Urothelium cell line (cell line): ENCODE measurements around the gene DDX31.

Experiments
- DNase-seq: peaks from one replicate; pipeline ENCODE4 v3.0.0; 2011; ENCODE audit warnings: low spot score, mixed read lengths
- FAIRE-seq: peaks from 2 replicates; lab custom pipeline; 2011; peaks lifted over from hg19 to GRCh38; lab: Jason Lieb, UNC

The DDX31 gene

GRCh38 chr9:132674485-132674884 is 4.7 kb upstream of the DDX31 start:
- no peak for FAIRE-seq

GRCh38 chr9:132673355-132673754 is 3.6 kb upstream of the DDX31 start:
- DNase-seq, result no peak
- no peak for FAIRE-seq

More at GRCh38 chr9:132674485-132674884, 4.7 kb upstream of the DDX31 start:
- no peak for DNase-seq

GRCh38 chr9:132672413-132672690 is 2.6 kb upstream of the DDX31 start:
- DNase-seq (no peak), FAIRE-seq (no peak)

GRCh38 chr9:132671620-132672412 is 2.0 kb upstream of the DDX31 start:
- no peak for FAIRE-seq
- DNase-seq, result no peak

- peak; percentile 88 for DNase-seq
- FAIRE-seq, result no peak
These were observed 941 bp upstream of the DDX31 start, which contains the start of gene GTF3C4 for GRCh38 chr9:132670457-132671391. Gene GTF3C4, plus strand, starts transcription at chr9:132670464. Its CDS starts 135 bp downstream, at chr9:132670599.

GRCh38 chr9:132669319-132669697 is 475 bp downstream of the DDX31 start:
- DNase-seq, result no peak

GRCh38 chr9:132663851-132664250 is 5.9 kb downstream of the DDX31 start:
- FAIRE-seq (no peak), DNase-seq (no peak)

More at GRCh38 chr9:132669319-132669697, 475 bp downstream of the DDX31 start:
- FAIRE-seq, result no peak

GRCh38 chr9:132663117-132663516 is 6.7 kb downstream of the DDX31 start:
- FAIRE-seq, result no peak

GRCh38 chr9:132662152-132662945 is 7.4 kb downstream of the DDX31 start:
- FAIRE-seq (no peak), DNase-seq (no peak)

More at GRCh38 chr9:132663117-132663516, 6.7 kb downstream of the DDX31 start:
- DNase-seq, result no peak

GRCh38 chr9:132656299-132656698 is 13.5 kb downstream of the DDX31 start:
- DNase-seq, result no peak
- no peak for FAIRE-seq

- FAIRE-seq (no peak), DNase-seq (no peak)
These were observed 18.5 kb downstream of the DDX31 start for GRCh38 chr9:132651259-132651658.

GRCh38 chr9:132648685-132649084 is 21.1 kb downstream of the DDX31 start:
- DNase-seq, result no peak
- FAIRE-seq, result no peak

- FAIRE-seq, result no peak
- DNase-seq, result no peak
These were observed 21.5 kb downstream of the DDX31 start for GRCh38 chr9:132648283-132648682.

GRCh38 chr9:132647806-132648205 is 22.0 kb downstream of the DDX31 start:
- no peak for FAIRE-seq
- DNase-seq, result peak; percentile 18

GRCh38 chr9:132647355-132647754 is 22.4 kb downstream of the DDX31 start:
- no peak for FAIRE-seq
- DNase-seq, result peak; percentile 86

GRCh38 chr9:132646726-132647125 is 23.1 kb downstream of the DDX31 start:
- DNase-seq, result no peak
- no peak for FAIRE-seq

GRCh38 chr9:132645711-132646110 is 24.1 kb downstream of the DDX31 start:
- FAIRE-seq, result no peak

GRCh38 chr9:132645306-132645705 is 24.5 kb downstream of the DDX31 start:
- DNase-seq (no peak), FAIRE-seq (no peak)

More at GRCh38 chr9:132645711-132646110, 24.1 kb downstream of the DDX31 start:
- DNase-seq, result no peak

GRCh38 chr9:132644251-132644650 is 25.5 kb downstream of the DDX31 start:
- DNase-seq (no peak), FAIRE-seq (no peak)

GRCh38 chr9:132641216-132641615 is 28.6 kb downstream of the DDX31 start:
- DNase-seq, result no peak
- FAIRE-seq, result no peak

GRCh38 chr9:132639322-132639721 is 30.5 kb downstream of the DDX31 start:
- no peak for FAIRE-seq
- DNase-seq, result peak; percentile 37
